GM06990 (cell line): ENCODE results near the gene FGD3.

Source experiments
- DNase-seq: peaks from one replicate; pipeline ENCODE4 v3.0.0-alpha.2; 2011; ENCODE audit not compliant: insufficient read length; ENCODE audit errors: extremely low read depth
- H3K27me3 ChIP-seq: replicated peaks from 2 replicates; pipeline ENCODE4 v1.6.0; 2011; ENCODE audit warnings: low read length; ENCODE audit not compliant: control insufficient read depth, insufficient read depth
- H3K36me3 ChIP-seq: 2 replicates; pipeline ENCODE4 v1.5.1; 2011; ENCODE audit warnings: low read length; ENCODE audit not compliant: control insufficient read depth, insufficient read depth
- H3K4me3 ChIP-seq: replicated peaks from 2 replicates; pipeline ENCODE4 v1.5.1; 2011; ENCODE audit warnings: low read depth, mild to moderate bottlenecking, control low read depth, low read length
- CTCF ChIP-seq: IDR thresholded peaks from 2 replicates; pipeline ENCODE4 v1.5.1; 2011; ENCODE audit warnings: low read length, control low read depth, mild to moderate bottlenecking, inconsistent platforms; ENCODE audit not compliant: insufficient read depth, poor library complexity, severe bottlenecking

Gene FGD3

GRCh38 chr9:92962303-92962649 is 15.0 kb downstream of the FGD3 start:
- H3K27me3 ChIP-seq, result no peaks in the 10 kb centered on the region
- no peak for DNase-seq
- no peak for TF ChIP-seq CTCF
- no peaks in the 10 kb centered on the region for H3K36me3 ChIP-seq
- no peak overlapping the region for H3K4me3 ChIP-seq

GRCh38 chr9:92962846-92963245 is 15.5 kb downstream of the FGD3 start:
- no peak overlapping the region for H3K4me3 ChIP-seq
- no peaks in the 10 kb centered on the region for H3K27me3 ChIP-seq
- no peaks in the 10 kb centered on the region for H3K36me3 ChIP-seq
- no peak for TF ChIP-seq CTCF
- no peak for DNase-seq

- no peak for TF ChIP-seq CTCF
- Histone ChIP-seq H3K36me3 (no peaks in the 10 kb centered on the region), H3K4me3 (peak overlapping the region; percentile 85), H3K27me3 (no peaks in the 10 kb centered on the region)
- peak; percentile 78 for DNase-seq
Observed at GRCh38 chr9:92963831-92964606, 16.7 kb downstream of the FGD3 start.

- Histone ChIP-seq H3K27me3 (no peaks in the 10 kb centered on the region), H3K36me3 (no peaks in the 10 kb centered on the region), H3K4me3 (peak overlapping the region; percentile 85)
- TF ChIP-seq CTCF, result no peak
- no peak for DNase-seq
Observed at GRCh38 chr9:92964607-92965060, 17.3 kb downstream of the FGD3 start.

DNA sequence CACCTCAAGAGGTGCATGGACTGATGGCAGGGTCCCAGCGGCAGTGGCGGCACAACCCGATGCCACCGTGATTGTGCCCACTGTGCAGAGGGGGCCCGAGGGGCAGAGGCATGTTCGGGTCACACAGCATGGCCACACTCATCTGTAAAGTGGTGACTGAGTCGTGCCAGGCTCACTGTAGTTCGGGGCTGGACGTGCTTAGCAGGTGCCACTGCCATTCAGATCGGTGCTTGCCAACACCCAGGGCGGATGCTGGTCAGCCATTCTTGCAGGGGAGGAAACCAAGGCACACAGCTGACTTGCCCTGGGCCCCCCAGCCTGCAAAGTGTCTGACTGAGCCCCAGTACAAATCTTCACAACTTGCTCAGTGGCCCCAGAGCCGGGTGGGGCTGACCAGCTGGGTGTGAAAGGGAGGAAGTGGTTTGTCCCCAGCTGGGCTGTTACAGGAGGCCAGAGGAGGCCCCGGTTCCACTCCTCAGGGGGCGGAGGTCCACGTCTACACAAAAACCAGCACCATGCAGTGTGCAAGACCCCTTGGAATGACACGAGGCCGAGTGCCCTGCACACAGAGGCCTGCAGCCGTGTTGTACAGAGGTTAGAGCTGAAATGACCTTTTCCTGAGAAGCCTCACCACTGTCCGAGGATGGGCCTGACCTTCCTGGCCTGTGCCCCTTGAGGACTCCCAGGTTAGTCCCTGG is 17.9 kb downstream of the FGD3 start:
- H3K4me3 ChIP-seq, result peak overlapping the region; percentile 85
- no peak for TF ChIP-seq CTCF

More for the DNA sequence above, 17.9 kb downstream of the FGD3 start:
- Histone ChIP-seq H3K36me3 (no peaks in the 10 kb centered on the region), H3K27me3 (no peaks in the 10 kb centered on the region)
- DNase-seq, result peak; percentile 43
